HCT116 (cell line): ENCODE data around the gene MS4A8. TPM values are rescaled to one million over a fixed set of nuclear protein-coding genes. Genes with fewer than 3 reads are reported as not detected.
"Not testable (repeated sequence)": the region's sequence is repeated elsewhere in the genome, so short reads cannot be mapped to it uniquely, and the experiment has no call there.

Experiments used
- ATAC-seq: fragments of 200-7000 bp; cut with Tn5 transposase; 2 replicates; pipeline ENCODE4 v1.9.1; 2020; ENCODE audit warnings: mild to moderate bottlenecking, moderate library complexity
- BruUV-seq: library from RNA; stranded (reverse); fragments of 400-500 nt; replicated peaks from 2 replicates; lab custom pipeline; 2021; lab: Mats Ljungman, UMichigan
- CTCF ChIA-PET: fragments of 300-600 bp; sonication (Branson Sonifier 250); formaldehyde crosslinking; loops from one replicate; lab custom pipeline; 2021; ENCODE audit warnings: antibody characterized with exemption; lab: Charles Lee
- POLR2A ChIA-PET: fragments of 300-600, 350-600 bp; sonication (Branson Sonifier 250); formaldehyde crosslinking; loops from one replicate; lab custom pipeline; 2021; ENCODE audit warnings: antibody characterized with exemption; lab: Charles Lee
- RAD21 ChIA-PET, 2 experiments: fragments of 300-600 bp; sonication (Branson Sonifier 250); formaldehyde crosslinking; loops; one replicate each; lab custom pipeline; 2023; ENCODE audit warnings: low total read pairs in 2 of 2; ENCODE audit not compliant: uncharacterized antibody in 2 of 2, unreplicated experiment in 2 of 2, low non-redundant PET in 1 of 2; lab: Charles Lee
- DNase-seq: peaks from one replicate; pipeline ENCODE4 v3.0.0-alpha.2; 2010; ENCODE audit warnings: low read depth, low spot score
- H2AFZ ChIP-seq: fragments of 200-600 bp; shearing (Covaris generic), sonication (generic); 2 replicates; pipeline ENCODE4 v1.6.1; 2017; ENCODE audit warnings: low read depth, mixed run types, mixed read lengths, antibody characterized with exemption, low read length; ENCODE audit not compliant: poor library complexity, severe bottlenecking
- H3K27ac ChIP-seq: 2 replicates; pipeline ENCODE4 v1.5.1; 2012; ENCODE audit warnings: low read depth, low read length
- H3K27me3 ChIP-seq: fragments of 200-600 bp; sonication (generic); 2 replicates; pipeline ENCODE4 v1.6.1; 2016; ENCODE audit warnings: mixed run types, low read length, mixed read lengths; ENCODE audit not compliant: insufficient read depth
- H3K36me3 ChIP-seq, 2 experiments: fragments of 200-500 bp in 1 of 2; fragments of 200-600 bp in 1 of 2; sonication (Bioruptor generic) in 1 of 2; sonication (generic) in 1 of 2; 2 replicates each; pipeline versions ENCODE4 v1.5.1 to v1.6.1; 2014 to 2016; ENCODE audit warnings: low read length in 2 of 2, inconsistent platforms in 1 of 2, mixed read lengths in 1 of 2, mixed run types in 1 of 2; ENCODE audit not compliant: insufficient read depth in 2 of 2, control insufficient read depth in 1 of 2
- H3K4me1 ChIP-seq, 2 experiments: fragments of 200-600 bp in 1 of 2; sonication (generic) in 1 of 2; 2 replicates each; pipeline versions ENCODE4 v1.5.1 to v1.6.1; 2012 to 2017; ENCODE audit warnings: low read length in 2 of 2, inconsistent platforms in 1 of 2, mild to moderate bottlenecking in 1 of 2, mixed read lengths in 1 of 2, mixed run types in 1 of 2, moderate library complexity in 1 of 2; ENCODE audit not compliant: insufficient read depth in 2 of 2, control insufficient read depth in 1 of 2
- H3K4me2 ChIP-seq: fragments of 200-600 bp; sonication (generic); 2 replicates; pipeline ENCODE4 v1.6.1; 2017; ENCODE audit warnings: mixed run types, low read length, mixed read lengths
- H3K4me3 ChIP-seq, 2 experiments: fragments of 200-600 bp in 1 of 2; sonication (generic) in 1 of 2; replicated peaks in 1 of 2; 2 replicates each; pipeline ENCODE4 v1.5.1; 2011 to 2016; ENCODE audit warnings: low read length in 2 of 2, control low read depth in 1 of 2, low read depth in 1 of 2, mild to moderate bottlenecking in 1 of 2, mixed read lengths in 1 of 2, mixed run types in 1 of 2
- H3K79me2 ChIP-seq: fragments of 200-600 bp; sonication (generic); 2 replicates; pipeline ENCODE4 v1.6.1; 2017; ENCODE audit warnings: mild to moderate bottlenecking, mixed run types, low read length, moderate library complexity, mixed read lengths; ENCODE audit not compliant: insufficient read depth
- H3K9ac ChIP-seq: fragments of 200-600 bp; sonication (generic); 2 replicates; pipeline ENCODE4 v1.6.1; 2016; ENCODE audit warnings: low read length, mixed read lengths
- H3K9me2 ChIP-seq: fragments of 200-600 bp; sonication (generic), shearing (Covaris generic); 2 replicates; pipeline ENCODE4 v1.6.1; 2017; ENCODE audit warnings: mixed run types, mild to moderate bottlenecking, moderate library complexity; ENCODE audit not compliant: insufficient read depth
- H3K9me3 ChIP-seq, 2 experiments: fragments of 200-500 bp in 1 of 2; fragments of 200-600 bp in 1 of 2; sonication (Bioruptor generic) in 1 of 2; sonication (generic) in 1 of 2; 2 replicates each; pipeline ENCODE4 v1.6.1; 2014 to 2017; ENCODE audit warnings: low read length in 2 of 2, mixed read lengths in 2 of 2, inconsistent platforms in 1 of 2, low read depth in 1 of 2, mild to moderate bottlenecking in 1 of 2, mixed run types in 1 of 2, moderate library complexity in 1 of 2; ENCODE audit not compliant: control insufficient read depth in 1 of 2, insufficient read depth in 1 of 2
- H4K20me1 ChIP-seq: fragments of 200-600 bp; sonication (generic), shearing (Covaris generic); 2 replicates; pipeline ENCODE4 v1.6.1; 2017; ENCODE audit warnings: mixed run types, mild to moderate bottlenecking, moderate library complexity; ENCODE audit not compliant: insufficient read depth
- ZFX ChIP-seq: fragments of 450-650 bp; IDR thresholded peaks from 2 replicates; pipeline ENCODE4 v1.6.1; 2017
- ZNF274 ChIP-seq: fragments of 200-500 bp; sonication (Bioruptor generic); IDR thresholded peaks from 2 replicates; pipeline ENCODE4 v1.6.1; 2014; ENCODE audit warnings: mild to moderate bottlenecking, low read depth, low read length, inconsistent platforms
- intact Hi-C: fragments of 100-400 bp; cut with micrococcal nuclease; formaldehyde crosslinking; loops from 2 replicates; pipeline ENCODE4 v1.10.0; 2022
- total RNA-seq: library from RNA; stranded (reverse); gene quantifications from one replicate; pipeline ENCODE4 v1.2.1, GENCODE V29; 2021; ENCODE audit not compliant: unreplicated experiment
- TF ChIP-seq, protein P1 (sequence below): IDR thresholded peaks from 2 replicates; pipeline ENCODE4 v1.6.1; 2011; ENCODE audit warnings: mild to moderate bottlenecking, low read length, moderate library complexity; ENCODE audit not compliant: insufficient replicate concordance; ENCODE audit errors: extremely low read depth

MS4A8 gene
- total RNA-seq, 1 experiment from 2014 or later: 0.17 TPM

DNA sequence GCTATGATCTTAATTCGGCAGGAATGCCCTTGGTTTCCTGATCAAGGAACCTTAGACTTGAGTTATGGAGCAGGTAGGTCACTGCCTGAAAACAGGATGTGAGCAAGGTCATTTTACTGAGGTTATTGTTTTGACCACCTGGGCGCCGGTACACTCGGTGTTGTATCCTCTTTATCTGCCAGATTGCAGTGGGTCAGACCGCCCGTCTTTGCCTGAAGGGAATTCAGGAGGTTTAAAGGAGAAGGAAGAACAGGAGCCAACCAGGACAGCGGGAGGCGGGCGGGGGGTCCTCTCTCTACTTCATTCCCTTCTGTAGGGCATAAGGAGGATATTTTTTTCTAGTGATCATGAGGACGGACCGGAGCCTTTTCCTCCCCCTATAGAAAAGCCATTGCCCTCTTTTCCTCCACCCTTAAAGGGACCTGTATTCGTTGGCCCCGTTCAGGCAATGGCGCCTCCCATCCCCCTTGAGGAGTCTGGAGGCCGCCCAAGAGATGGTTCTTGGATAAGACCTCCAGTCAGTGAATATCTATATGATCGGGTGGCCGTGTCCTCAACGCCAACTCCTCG, 57.9 kb downstream of the MS4A8 start:
- H3K9ac ChIP-seq: no peak overlapping the region
- no peaks in the 10 kb centered on the region for H3K9me2 ChIP-seq
- POLR2A ChIA-PET: no interaction called here
- CTCF ChIA-PET: interaction anchor here (1.1 to 1.7 kb wide), 7 partner anchors 8 to 492 kb away, joined by 4 to 11 read pairs (median 5); no protein-coding TSS in a partner anchor
- H2AFZ ChIP-seq: no peak overlapping the region
- H3K4me1 ChIP-seq: no peaks in the 10 kb centered on the region
- no peaks in the 10 kb centered on the region for H3K79me2 ChIP-seq
- RAD21 ChIA-PET: no interaction called here
- intact Hi-C loops: loop anchor here (5.0 kb wide), 1 partner anchor 490 kb away; no protein-coding TSS in a partner anchor
- H3K4me3 ChIP-seq: no peak overlapping the region
- H3K4me2 ChIP-seq: no peak overlapping the region
- ATAC-seq: no peak
- no peak for DNase-seq
- no TSS peak for BruUV-seq
- H3K27ac ChIP-seq: no peak overlapping the region
- H3K9me3 ChIP-seq: no peaks in the 10 kb centered on the region
- peaks cover 10% of the 10 kb centered on the region; the same call in 1 of the 2 replicates for H3K27me3 ChIP-seq
- no peaks in the 10 kb centered on the region for H4K20me1 ChIP-seq
- H3K36me3 ChIP-seq: no peaks in the 10 kb centered on the region
- TF ChIP-seq ZNF274: no peak
- TF ChIP-seq, protein P1, sequence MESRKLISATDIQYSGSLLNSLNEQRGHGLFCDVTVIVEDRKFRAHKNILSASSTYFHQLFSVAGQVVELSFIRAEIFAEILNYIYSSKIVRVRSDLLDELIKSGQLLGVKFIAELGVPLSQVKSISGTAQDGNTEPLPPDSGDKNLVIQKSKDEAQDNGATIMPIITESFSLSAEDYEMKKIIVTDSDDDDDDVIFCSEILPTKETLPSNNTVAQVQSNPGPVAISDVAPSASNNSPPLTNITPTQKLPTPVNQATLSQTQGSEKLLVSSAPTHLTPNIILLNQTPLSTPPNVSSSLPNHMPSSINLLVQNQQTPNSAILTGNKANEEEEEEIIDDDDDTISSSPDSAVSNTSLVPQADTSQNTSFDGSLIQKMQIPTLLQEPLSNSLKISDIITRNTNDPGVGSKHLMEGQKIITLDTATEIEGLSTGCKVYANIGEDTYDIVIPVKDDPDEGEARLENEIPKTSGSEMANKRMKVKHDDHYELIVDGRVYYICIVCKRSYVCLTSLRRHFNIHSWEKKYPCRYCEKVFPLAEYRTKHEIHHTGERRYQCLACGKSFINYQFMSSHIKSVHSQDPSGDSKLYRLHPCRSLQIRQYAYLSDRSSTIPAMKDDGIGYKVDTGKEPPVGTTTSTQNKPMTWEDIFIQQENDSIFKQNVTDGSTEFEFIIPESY: no peak
- no peak for TF ChIP-seq ZFX

DNA sequence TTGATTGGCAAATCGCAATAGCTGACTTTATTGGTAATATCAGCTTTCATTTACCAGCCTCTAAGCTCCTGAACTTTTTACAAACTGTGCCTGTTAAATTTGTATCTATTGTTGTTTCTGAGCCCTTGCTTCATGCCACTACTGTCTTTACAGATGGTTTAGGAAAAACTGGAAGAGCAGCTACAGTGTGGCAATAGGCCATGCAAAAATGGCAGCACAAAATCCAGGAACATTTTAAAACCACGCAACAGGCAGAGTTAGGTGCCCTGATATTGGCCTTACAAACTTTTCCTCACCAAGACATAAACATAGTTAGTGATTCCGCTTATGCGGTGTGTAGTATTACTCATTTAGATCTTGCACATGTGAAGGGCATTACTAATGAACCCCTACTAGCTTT, 59.3 kb downstream of the MS4A8 start:
- H3K36me3 ChIP-seq, H3K27me3 ChIP-seq, H3K4me2 ChIP-seq, DNase-seq, H3K79me2 ChIP-seq, H3K9me3 ChIP-seq, H3K27ac ChIP-seq, BruUV-seq, H4K20me1 ChIP-seq, CTCF ChIA-PET, RAD21 ChIA-PET, ATAC-seq, H3K4me3 ChIP-seq, H3K9me2 ChIP-seq, H3K9ac ChIP-seq, H3K4me1 ChIP-seq, H2AFZ ChIP-seq, POLR2A ChIA-PET: not testable (repeated sequence)
- intact Hi-C loops: loop anchor here (5.0 kb wide), 1 partner anchor 491 kb away; no protein-coding TSS in a partner anchor

DNA sequence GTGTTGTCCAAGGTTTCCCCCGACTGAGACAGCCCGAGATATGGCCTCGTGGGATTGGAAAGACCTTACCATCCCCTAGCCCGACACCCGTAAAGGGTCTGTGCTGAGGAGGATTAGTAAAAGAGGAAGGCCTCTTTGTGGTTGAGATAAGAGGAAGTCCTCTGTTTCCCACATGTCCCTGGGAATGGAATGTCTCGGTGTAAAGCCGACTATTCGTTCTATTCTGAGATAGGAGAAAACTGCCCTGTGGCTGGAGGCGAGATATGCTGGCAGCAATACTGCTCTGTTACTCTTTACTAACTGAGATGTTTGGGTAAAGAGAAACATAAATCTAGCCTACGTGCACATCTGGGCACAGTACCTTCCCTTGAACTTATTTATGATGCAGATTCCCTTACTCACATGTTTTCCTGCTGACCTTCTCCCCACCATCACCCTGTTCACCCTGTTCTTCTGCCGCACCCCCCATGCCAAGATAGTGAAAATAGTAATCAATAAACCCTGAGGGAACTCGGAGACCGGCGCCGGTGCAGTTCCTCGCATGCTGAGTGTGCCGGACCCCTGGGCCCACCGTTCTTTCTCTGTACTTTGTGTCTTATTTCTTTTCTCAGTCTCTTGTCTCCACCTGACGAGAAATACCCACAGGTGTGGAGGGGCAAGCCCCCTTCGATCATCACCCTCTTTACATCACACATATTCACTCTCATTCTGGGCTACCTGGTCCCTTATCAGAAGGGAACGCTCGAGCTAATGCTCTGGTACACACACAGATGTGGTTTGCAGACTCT, 60.2 kb downstream of the MS4A8 start:
- H3K79me2 ChIP-seq, POLR2A ChIA-PET, DNase-seq, H3K4me1 ChIP-seq, H3K9me2 ChIP-seq, H3K27me3 ChIP-seq, H3K4me2 ChIP-seq, H4K20me1 ChIP-seq, H3K9me3 ChIP-seq, RAD21 ChIA-PET, ATAC-seq, H3K27ac ChIP-seq, CTCF ChIA-PET, BruUV-seq, H3K36me3 ChIP-seq, H3K4me3 ChIP-seq, H2AFZ ChIP-seq, H3K9ac ChIP-seq: not testable (repeated sequence)
- intact Hi-C loops: loop anchor here (5.0 kb wide), 1 partner anchor 492 kb away; no protein-coding TSS in a partner anchor
